ENCODE data around the gene PLPP4. TPM values are rescaled to one million over a fixed set of nuclear protein-coding genes. Genes with fewer than 3 reads are reported as not detected.

PLPP4 gene
- polyA plus RNA-seq (2012; ENCODE audit: low read depth, missing spikeins): not detected

- peak; percentile 38 for DNase-seq (ENCODE audit: insufficient read length, low spot score)
- no peak for FAIRE-seq
- TF ChIP-seq PAX5 (IDR thresholded peaks at IDR 0.05; ENCODE audit: insufficient read depth, low read length, severe bottlenecking) (no peak), POLR2A (IDR thresholded peaks at IDR 0.05; ENCODE audit: low read depth, low read length) (no peak)
Measured at GRCh38 chr10:120456626-120457430, at the start of gene PLPP4. PLPP4 (plus strand) TSS chr10:120457227; CDS start chr10:120457306, 79 bp downstream.

GRCh38 chr10:120409816-120410215 is 47.2 kb upstream of the PLPP4 start:
- DNase-seq (ENCODE audit: insufficient read length, low spot score): no peak
- no peak for TF ChIP-seq POU2F2 (IDR thresholded peaks at IDR 0.05; ENCODE audit: low read depth, low read length)
- no peak for TF ChIP-seq POLR2A (IDR thresholded peaks at IDR 0.05; ENCODE audit: low read depth, low read length)
- no peak for TF ChIP-seq TAF1 (IDR thresholded peaks at IDR 0.05; ENCODE audit: low read depth, low read length)
- no peak for TF ChIP-seq POLR2AphosphoS5 (IDR thresholded peaks at IDR 0.05; ENCODE audit: low read depth, low read length)
- TF ChIP-seq PAX5 (IDR thresholded peaks at IDR 0.05; ENCODE audit: insufficient read depth, low read length, severe bottlenecking): no peak
- TF ChIP-seq SPI1 (IDR thresholded peaks at IDR 0.05; ENCODE audit: low read depth, low read length): no peak
- no peak for FAIRE-seq

- no peak for FAIRE-seq
- TF ChIP-seq TAF1 (IDR thresholded peaks at IDR 0.05; ENCODE audit: low read depth, low read length): no peak
- TF ChIP-seq POLR2AphosphoS5 (IDR thresholded peaks at IDR 0.05; ENCODE audit: low read depth, low read length): no peak
- TF ChIP-seq POLR2A (IDR thresholded peaks at IDR 0.05; ENCODE audit: low read depth, low read length): no peak
- no peak for TF ChIP-seq SPI1 (IDR thresholded peaks at IDR 0.05; ENCODE audit: low read depth, low read length)
- no peak for TF ChIP-seq POU2F2 (IDR thresholded peaks at IDR 0.05; ENCODE audit: low read depth, low read length)
- TF ChIP-seq PAX5 (IDR thresholded peaks at IDR 0.05; ENCODE audit: insufficient read depth, low read length, severe bottlenecking): no peak
- DNase-seq (ENCODE audit: insufficient read length, low spot score): no peak
Measured at GRCh38 chr10:120414946-120415345, 42.1 kb upstream of the PLPP4 start.

- FAIRE-seq: no peak
- TF ChIP-seq PAX5 (IDR thresholded peaks at IDR 0.05; ENCODE audit: insufficient read depth, low read length, severe bottlenecking) (no peak), SPI1 (IDR thresholded peaks at IDR 0.05; ENCODE audit: low read depth, low read length) (no peak), TAF1 (IDR thresholded peaks at IDR 0.05; ENCODE audit: low read depth, low read length) (no peak), POLR2AphosphoS5 (IDR thresholded peaks at IDR 0.05; ENCODE audit: low read depth, low read length) (no peak), POU2F2 (IDR thresholded peaks at IDR 0.05; ENCODE audit: low read depth, low read length) (no peak), POLR2A (IDR thresholded peaks at IDR 0.05; ENCODE audit: low read depth, low read length) (no peak)
- DNase-seq (ENCODE audit: insufficient read length, low spot score): no peak
Measured at GRCh38 chr10:120415709-120416330, 41.2 kb upstream of the PLPP4 start.

- TF ChIP-seq POU2F2 (IDR thresholded peaks at IDR 0.05; ENCODE audit: low read depth, low read length): no peak
- DNase-seq (ENCODE audit: insufficient read length, low spot score): no peak
- no peak for FAIRE-seq
Measured at GRCh38 chr10:120420421-120420820, 36.6 kb upstream of the PLPP4 start.

- TF ChIP-seq POLR2AphosphoS5 (IDR thresholded peaks at IDR 0.05; ENCODE audit: low read depth, low read length): no peak
- TF ChIP-seq POU2F2 (IDR thresholded peaks at IDR 0.05; ENCODE audit: low read depth, low read length): no peak
- TF ChIP-seq SPI1 (IDR thresholded peaks at IDR 0.05; ENCODE audit: low read depth, low read length): no peak
- no peak for TF ChIP-seq TAF1 (IDR thresholded peaks at IDR 0.05; ENCODE audit: low read depth, low read length)
- no peak for TF ChIP-seq PAX5 (IDR thresholded peaks at IDR 0.05; ENCODE audit: insufficient read depth, low read length, severe bottlenecking)
- no peak for TF ChIP-seq POLR2A (IDR thresholded peaks at IDR 0.05; ENCODE audit: low read depth, low read length)
- FAIRE-seq (no peak), DNase-seq (ENCODE audit: insufficient read length, low spot score) (no peak)
Measured at GRCh38 chr10:120421250-120421649, 35.8 kb upstream of the PLPP4 start.

GRCh38 chr10:120422457-120422856 is 34.6 kb upstream of the PLPP4 start:
- TF ChIP-seq POLR2A (IDR thresholded peaks at IDR 0.05; ENCODE audit: low read depth, low read length): no peak
- TF ChIP-seq SPI1 (IDR thresholded peaks at IDR 0.05; ENCODE audit: low read depth, low read length): no peak
- no peak for TF ChIP-seq PAX5 (IDR thresholded peaks at IDR 0.05; ENCODE audit: insufficient read depth, low read length, severe bottlenecking)
- TF ChIP-seq POLR2AphosphoS5 (IDR thresholded peaks at IDR 0.05; ENCODE audit: low read depth, low read length): no peak
- no peak for TF ChIP-seq POU2F2 (IDR thresholded peaks at IDR 0.05; ENCODE audit: low read depth, low read length)
- TF ChIP-seq TAF1 (IDR thresholded peaks at IDR 0.05; ENCODE audit: low read depth, low read length): no peak
- DNase-seq (ENCODE audit: insufficient read length, low spot score): no peak
- no peak for FAIRE-seq

GRCh38 chr10:120423431-120424197 is 33.4 kb upstream of the PLPP4 start:
- FAIRE-seq (no peak), DNase-seq (ENCODE audit: insufficient read length, low spot score) (peak; percentile 40)
- TF ChIP-seq POU2F2 (IDR thresholded peaks at IDR 0.05; ENCODE audit: low read depth, low read length) (no peak), POLR2AphosphoS5 (IDR thresholded peaks at IDR 0.05; ENCODE audit: low read depth, low read length) (no peak), POLR2A (IDR thresholded peaks at IDR 0.05; ENCODE audit: low read depth, low read length) (no peak), TAF1 (IDR thresholded peaks at IDR 0.05; ENCODE audit: low read depth, low read length) (no peak), PAX5 (IDR thresholded peaks at IDR 0.05; ENCODE audit: insufficient read depth, low read length, severe bottlenecking) (no peak)

GRCh38 chr10:120424198-120424464 is 32.9 kb upstream of the PLPP4 start:
- no peak for FAIRE-seq
- TF ChIP-seq SPI1 (IDR thresholded peaks at IDR 0.05; ENCODE audit: low read depth, low read length) (no peak), POLR2AphosphoS5 (IDR thresholded peaks at IDR 0.05; ENCODE audit: low read depth, low read length) (no peak), POU2F2 (IDR thresholded peaks at IDR 0.05; ENCODE audit: low read depth, low read length) (no peak), POLR2A (IDR thresholded peaks at IDR 0.05; ENCODE audit: low read depth, low read length) (no peak), PAX5 (IDR thresholded peaks at IDR 0.05; ENCODE audit: insufficient read depth, low read length, severe bottlenecking) (no peak), TAF1 (IDR thresholded peaks at IDR 0.05; ENCODE audit: low read depth, low read length) (no peak)

More at GRCh38 chr10:120424198-120424464, 32.9 kb upstream of the PLPP4 start:
- no peak for DNase-seq (ENCODE audit: insufficient read length, low spot score)
